ENCODE data around the gene SPDEF. TPM values are rescaled to one million over a fixed set of nuclear protein-coding genes. Genes with fewer than 3 reads are reported as not detected.

SPDEF gene
- total and polyA plus RNA-seq, 2 of the 13 experiments (the other 11 are each of a cell fraction or from before 2014, with no cell fraction given), result not detected

- 0 out of 2 replicates have a peak, but pooled peaks have one; percentile 56 for TF ChIP-seq ZNF275 (CRISPR knock-in tag; IDR thresholded peaks at IDR 0.05; ENCODE audit: borderline replicate concordance)
- TF ChIP-seq MAFF (IDR thresholded peaks at IDR 0.05; ENCODE audit: low read depth, low read length), result no peak
- TF ChIP-seq MAZ (IDR thresholded peaks at IDR 0.05; ENCODE audit: borderline replicate concordance, low read depth, low read length), result no peak; the same call in 1 of the 2 replicates
- no peak; the same call in 1 of the 2 replicates for TF ChIP-seq MAZ (CRISPR knock-in tag; IDR thresholded peaks at IDR 0.05; ENCODE audit: low read depth)
- no peak for TF ChIP-seq PHB2 (IDR thresholded peaks at IDR 0.05; ENCODE audit: partially characterized antibody)
- TF ChIP-seq EP300 (IDR thresholded peaks at IDR 0.05; ENCODE audit: low read depth in 2 of 2, low read length in 2 of 2), result 0 out of 4 replicates have a peak, but pooled peaks of 1 of the 2 experiments have one; percentile 9
- no peak for TF ChIP-seq EP300 (CRISPR knock-in tag; IDR thresholded peaks at IDR 0.05; ENCODE audit: borderline replicate concordance)
- no peak for TF ChIP-seq ASH2L (IDR thresholded peaks at IDR 0.05; ENCODE audit: insufficient read length, low read depth, low read length)
- no peak for TF ChIP-seq NFRKB (IDR thresholded peaks at IDR 0.05)
- TF ChIP-seq ZSCAN21 (CRISPR knock-in tag; IDR thresholded peaks at IDR 0.05; ENCODE audit: borderline replicate concordance), result 0 out of 2 replicates have a peak, but pooled peaks have one; percentile 57
- TF ChIP-seq MEIS2 (CRISPR knock-in tag; IDR thresholded peaks at IDR 0.05), result peak; percentile 91
- TF ChIP-seq FOXA1 (IDR thresholded peaks at IDR 0.05), result no peak
- TF ChIP-seq FOXA1 (CRISPR knock-in tag; IDR thresholded peaks at IDR 0.05), result peak; percentile 33; the same call in 1 of the 2 replicates
- no peak for TF ChIP-seq NRL (CRISPR knock-in tag; IDR thresholded peaks at IDR 0.05; ENCODE audit: borderline replicate concordance)
- TF ChIP-seq ZNF570 (CRISPR knock-in tag; IDR thresholded peaks at IDR 0.05; ENCODE audit: borderline replicate concordance), result no peak
- no peak for TF ChIP-seq SYNCRIP (IDR thresholded peaks at IDR 0.05; ENCODE audit: insufficient read depth, low read depth, low read length)
- TF ChIP-seq MED8 (CRISPR knock-in tag; IDR thresholded peaks at IDR 0.05; ENCODE audit: insufficient replicate concordance), result no peak
- TF ChIP-seq ZNF44 (CRISPR knock-in tag; IDR thresholded peaks at IDR 0.05), result peak; percentile 77; the same call in 1 of the 2 replicates
- TF ChIP-seq ZFX (CRISPR knock-in tag; IDR thresholded peaks at IDR 0.05; ENCODE audit: low read depth), result peak; percentile 80
- 0 out of 2 replicates have a peak, but pooled peaks have one; percentile 22 for TF ChIP-seq FOXC1 (CRISPR knock-in tag; IDR thresholded peaks at IDR 0.05; ENCODE audit: borderline replicate concordance)
- TF ChIP-seq ZNF7 (CRISPR knock-in tag; IDR thresholded peaks at IDR 0.05), result no peak
- TF ChIP-seq SIN3B (IDR thresholded peaks at IDR 0.05; ENCODE audit: low read length), result no peak
- no peak for TF ChIP-seq HOXA9 (CRISPR knock-in tag; IDR thresholded peaks at IDR 0.05; ENCODE audit: borderline replicate concordance)
- TF ChIP-seq U2AF1 (optimal IDR thresholded peaks at IDR 0.05; ENCODE audit: low read depth, low read length), result no peak
Measured at GRCh38 chr6:34560366-34561226, 4.5 kb upstream of the SPDEF start (continued).

All from HepG2 (cell line).